Ishikawa (cell line): ENCODE results near the gene MEGF11.

Source experiments
- CREB1 ChIP-seq: IDR thresholded peaks from 2 replicates; pipeline ENCODE4 v1.6.1; 2012; ENCODE audit warnings: low read depth
- EP300 ChIP-seq: IDR thresholded peaks from 2 replicates; pipeline ENCODE4 v1.6.1; 2012; ENCODE audit warnings: borderline replicate concordance
- NFIC ChIP-seq: IDR thresholded peaks from 2 replicates; pipeline ENCODE4 v1.6.1; 2012
- RAD21 ChIP-seq: IDR thresholded peaks from 2 replicates; pipeline ENCODE4 v1.6.1; 2012; ENCODE audit warnings: low read depth
- TAF1 ChIP-seq: IDR thresholded peaks from 2 replicates; pipeline ENCODE4 v1.6.1; 2012; ENCODE audit warnings: low read depth, mild to moderate bottlenecking
- ZBTB7A ChIP-seq: IDR thresholded peaks from 2 replicates; pipeline ENCODE4 v1.6.1; 2012; ENCODE audit warnings: low read depth
- TF ChIP-seq, protein P1 (sequence below): IDR thresholded peaks from 2 replicates; pipeline ENCODE4 v1.6.1; 2012
- TF ChIP-seq, protein P2 (sequence below): IDR thresholded peaks from 2 replicates; pipeline ENCODE4 v1.6.1; 2012; ENCODE audit warnings: low read depth, mild to moderate bottlenecking
- TF ChIP-seq, protein P3 (sequence below): IDR thresholded peaks from 2 replicates; pipeline ENCODE4 v1.6.1; 2012

DNA sequence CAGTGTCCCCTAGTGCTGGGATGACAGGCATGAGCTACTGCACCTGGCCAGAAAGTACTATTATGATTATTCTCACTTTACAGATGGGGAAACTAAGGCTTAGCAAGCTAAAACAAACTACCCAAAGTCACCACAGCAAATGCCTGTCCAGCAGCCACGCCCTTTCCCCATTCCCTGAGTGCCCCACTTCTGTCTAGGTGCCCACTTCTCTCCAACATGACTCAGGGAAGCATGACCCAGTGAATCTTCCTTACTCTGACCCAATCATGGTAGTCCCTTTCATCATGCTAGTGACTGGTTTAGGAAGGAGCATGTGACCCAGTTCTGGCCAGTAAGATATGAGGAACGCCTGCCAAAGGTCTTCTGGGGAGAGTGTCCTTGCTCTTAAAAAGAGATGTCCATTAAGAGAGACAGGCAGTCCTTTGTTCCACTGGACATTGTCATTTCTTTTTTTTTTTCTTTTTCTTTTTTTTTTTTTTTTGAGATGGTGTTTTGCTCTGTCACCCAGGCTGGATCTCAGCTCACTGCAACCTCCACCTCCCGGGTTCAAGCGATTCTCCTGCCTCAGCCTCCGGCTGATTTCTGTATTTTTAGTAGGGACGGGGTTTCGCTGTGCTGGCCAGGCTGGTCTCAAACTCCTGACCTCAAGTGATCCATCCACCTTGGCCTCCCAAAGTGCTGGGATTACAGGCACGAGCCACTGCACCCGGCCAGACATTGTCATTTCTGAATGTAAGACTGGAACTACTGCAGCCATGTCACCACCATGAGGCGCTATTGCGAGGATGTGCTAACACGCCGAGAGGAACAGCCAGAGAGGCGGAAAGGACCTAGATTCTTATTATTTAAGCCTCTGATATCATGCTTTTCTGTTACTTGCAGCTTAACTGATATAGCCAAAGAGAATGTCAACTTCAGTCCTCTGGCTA lies 19.8 kb downstream of the MEGF11 start:
- no peak for TF ChIP-seq ZBTB7A
- TF ChIP-seq, protein P1, sequence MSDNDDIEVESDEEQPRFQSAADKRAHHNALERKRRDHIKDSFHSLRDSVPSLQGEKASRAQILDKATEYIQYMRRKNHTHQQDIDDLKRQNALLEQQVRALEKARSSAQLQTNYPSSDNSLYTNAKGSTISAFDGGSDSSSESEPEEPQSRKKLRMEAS, result no peak
- no peak for TF ChIP-seq EP300
- TF ChIP-seq, protein P2, sequence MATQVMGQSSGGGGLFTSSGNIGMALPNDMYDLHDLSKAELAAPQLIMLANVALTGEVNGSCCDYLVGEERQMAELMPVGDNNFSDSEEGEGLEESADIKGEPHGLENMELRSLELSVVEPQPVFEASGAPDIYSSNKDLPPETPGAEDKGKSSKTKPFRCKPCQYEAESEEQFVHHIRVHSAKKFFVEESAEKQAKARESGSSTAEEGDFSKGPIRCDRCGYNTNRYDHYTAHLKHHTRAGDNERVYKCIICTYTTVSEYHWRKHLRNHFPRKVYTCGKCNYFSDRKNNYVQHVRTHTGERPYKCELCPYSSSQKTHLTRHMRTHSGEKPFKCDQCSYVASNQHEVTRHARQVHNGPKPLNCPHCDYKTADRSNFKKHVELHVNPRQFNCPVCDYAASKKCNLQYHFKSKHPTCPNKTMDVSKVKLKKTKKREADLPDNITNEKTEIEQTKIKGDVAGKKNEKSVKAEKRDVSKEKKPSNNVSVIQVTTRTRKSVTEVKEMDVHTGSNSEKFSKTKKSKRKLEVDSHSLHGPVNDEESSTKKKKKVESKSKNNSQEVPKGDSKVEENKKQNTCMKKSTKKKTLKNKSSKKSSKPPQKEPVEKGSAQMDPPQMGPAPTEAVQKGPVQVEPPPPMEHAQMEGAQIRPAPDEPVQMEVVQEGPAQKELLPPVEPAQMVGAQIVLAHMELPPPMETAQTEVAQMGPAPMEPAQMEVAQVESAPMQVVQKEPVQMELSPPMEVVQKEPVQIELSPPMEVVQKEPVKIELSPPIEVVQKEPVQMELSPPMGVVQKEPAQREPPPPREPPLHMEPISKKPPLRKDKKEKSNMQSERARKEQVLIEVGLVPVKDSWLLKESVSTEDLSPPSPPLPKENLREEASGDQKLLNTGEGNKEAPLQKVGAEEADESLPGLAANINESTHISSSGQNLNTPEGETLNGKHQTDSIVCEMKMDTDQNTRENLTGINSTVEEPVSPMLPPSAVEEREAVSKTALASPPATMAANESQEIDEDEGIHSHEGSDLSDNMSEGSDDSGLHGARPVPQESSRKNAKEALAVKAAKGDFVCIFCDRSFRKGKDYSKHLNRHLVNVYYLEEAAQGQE, result no peak
- TF ChIP-seq, protein P3, sequence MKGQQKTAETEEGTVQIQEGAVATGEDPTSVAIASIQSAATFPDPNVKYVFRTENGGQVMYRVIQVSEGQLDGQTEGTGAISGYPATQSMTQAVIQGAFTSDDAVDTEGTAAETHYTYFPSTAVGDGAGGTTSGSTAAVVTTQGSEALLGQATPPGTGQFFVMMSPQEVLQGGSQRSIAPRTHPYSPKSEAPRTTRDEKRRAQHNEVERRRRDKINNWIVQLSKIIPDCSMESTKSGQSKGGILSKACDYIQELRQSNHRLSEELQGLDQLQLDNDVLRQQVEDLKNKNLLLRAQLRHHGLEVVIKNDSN, result 0 out of 2 replicates have a peak, but pooled peaks have one; percentile 52
- TF ChIP-seq RAD21, result no peak
- no peak for TF ChIP-seq NFIC
- no peak for TF ChIP-seq CREB1
- TF ChIP-seq TAF1, result no peak
